Adrenal gland (tissue), 19 donors: ENCODE data around the gene PRAMEF18. TPM values are rescaled to one million over a fixed set of nuclear protein-coding genes. Genes with fewer than 3 reads are reported as not detected.
"Not testable (repeated sequence)": the region's sequence is repeated elsewhere in the genome, so short reads cannot be mapped to it uniquely, and the experiment has no call there.

Source experiments
- DNase-seq, 7 donors: peaks; one replicate each; pipeline ENCODE4 v3.0.0-alpha.2; 2019 to 2020
- H3K27ac ChIP-seq, 5 donors: fragments of 200-600 bp; sonication (generic) in 4 of 5; 1 replicate in 3 of 5; 2 replicates in 2 of 5; pipeline versions ENCODE4 v1.5.1 to v1.8.0; 2016 to 2020; ENCODE audit warnings: mild to moderate bottlenecking in 1 of 5
- H3K27me3 ChIP-seq: fragments of 200-600 bp; 2 replicates; pipeline ENCODE4 v1.8.0; 2021
- H3K36me3 ChIP-seq, 2 donors: fragments of 200-600 bp; replicated peaks in 1 of 2; 1 replicate in 1 of 2; 2 replicates in 1 of 2; pipeline versions ENCODE4 v1.5.1 to v1.8.0; 2018 to 2022
- H3K4me1 ChIP-seq, 2 donors: fragments of 200-600 bp; replicated peaks in 1 of 2; 1 replicate in 1 of 2; 2 replicates in 1 of 2; pipeline versions ENCODE4 v1.5.1 to v1.8.0; 2018 to 2021
- H3K4me3 ChIP-seq, 4 donors: fragments of 200-600 bp; sonication (generic) in 3 of 4; one replicate each; pipeline ENCODE4 v1.5.1; 2016 to 2018
- H3K9me3 ChIP-seq, 3 donors: fragments of 200-600 bp; sonication (generic) in 1 of 3; replicated peaks in 1 of 3; 1 replicate in 2 of 3; 2 replicates in 1 of 3; pipeline versions ENCODE4 v1.5.1 to v1.8.0; 2016 to 2021
- WGBS, 4 donors: extraction: QIAGEN DNeasy Blood & Tissue Kit in 2 of 4; methylation state at CpG; one replicate each; pipeline versions ENCODE4 v1.1.5 to v1.1.7; 2013 to 2017; 5-methylcytosine and 5-hydroxymethylcytosine counted together
- intact Hi-C, 2 donors: fragments of 100-400 bp; cut with DNase I; formaldehyde crosslinking; loops; one replicate each; pipeline versions ENCODE4 v1.14.1 to v1.15.0; 2022 to 2023
- long read RNA-seq, 10 donors: library from polyadenylated mRNA in 3 of 10; unstranded in 2 of 10; stranded (forward) in 1 of 10; transcript quantifications; one replicate each; pipeline ENCODE4 v2.0.0 and lab custom pipeline, GENCODE V29; 2021 to 2026
- polyA plus RNA-seq, 3 donors: library from polyadenylated mRNA; stranded (reverse); fragments of 200-250 nt in 2 of 3; fragments of 350-450 nt in 1 of 3; fragmentation: Illumina TruSeq in 1 of 3; extraction: RNeasy Lipid Tissue Mini Kit (QIAGEN cat#74804) in 1 of 3; gene quantifications; one replicate each; pipeline ENCODE4 v1.2.3, GENCODE V29; 2013 to 2014
- total RNA-seq, 9 donors: library from RNA; depleted of rRNA in 4 of 9; stranded (reverse); fragments of >200 nt in 4 of 9; fragments of 120-200 nt in 1 of 9; fragmentation: NEBNext Ultra II Directional in 1 of 9; extraction: Animal tissue kit (Norgen Biotek cat#: 25700) in 1 of 9; gene quantifications; one replicate each; pipeline versions ENCODE4 v1.1.0 to v1.2.4, GENCODE V29; 2013 to 2023
- donor health status: healthy with polysubstance abuse.
- donor health status: Bipolar disorder and iron deficiency.
- donor health status: DM: yes; HTN: yes; CAD: no.
- donor health status: DM: no; HTN: no; CAD: no.
- donor health status: DM: no; HTN: no; CAD: no.
- donor health status: DM: yes; HTN: yes; CAD: no.

PRAMEF18 gene, protein sequence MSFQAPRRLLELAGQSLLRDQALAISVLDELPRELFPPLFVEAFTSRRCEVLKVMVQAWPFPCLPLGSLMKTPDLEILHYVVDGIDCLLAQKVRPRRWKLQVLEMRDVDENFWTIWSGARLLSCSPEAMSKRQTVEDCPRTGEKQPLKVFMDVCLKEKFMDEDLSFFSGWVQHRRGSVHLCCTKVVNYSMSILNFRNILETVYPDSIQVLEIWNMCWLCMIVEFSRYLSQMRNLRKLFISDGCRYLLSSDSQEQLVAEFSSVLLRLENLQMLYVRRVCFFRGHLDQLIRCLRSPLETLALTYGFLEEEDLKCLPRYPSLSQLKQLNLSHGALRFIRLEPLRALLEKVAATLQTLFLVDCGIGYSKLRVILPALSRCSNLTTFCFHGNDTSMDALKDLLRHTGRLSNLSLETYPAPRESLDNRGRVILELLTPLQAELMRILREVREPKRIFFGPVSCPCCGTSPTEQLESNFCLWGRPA
- total RNA-seq (not detected), polyA plus RNA-seq (not detected)
- long read RNA-seq, donor 1, result 0 reads
- long read RNA-seq, donor 2, result 0 reads
- long read RNA-seq, donor 3, result 0 reads
- long read RNA-seq, donor 4, result 0 reads
- long read RNA-seq, donor 5, result 0 reads
- long read RNA-seq, donor 6, result 0 reads
- long read RNA-seq, donor 7, result 0 reads
- long read RNA-seq, donor 8, result 0 reads
- long read RNA-seq, donor 9, result 0 reads
- long read RNA-seq, donor 10, result 0 reads

DNA sequence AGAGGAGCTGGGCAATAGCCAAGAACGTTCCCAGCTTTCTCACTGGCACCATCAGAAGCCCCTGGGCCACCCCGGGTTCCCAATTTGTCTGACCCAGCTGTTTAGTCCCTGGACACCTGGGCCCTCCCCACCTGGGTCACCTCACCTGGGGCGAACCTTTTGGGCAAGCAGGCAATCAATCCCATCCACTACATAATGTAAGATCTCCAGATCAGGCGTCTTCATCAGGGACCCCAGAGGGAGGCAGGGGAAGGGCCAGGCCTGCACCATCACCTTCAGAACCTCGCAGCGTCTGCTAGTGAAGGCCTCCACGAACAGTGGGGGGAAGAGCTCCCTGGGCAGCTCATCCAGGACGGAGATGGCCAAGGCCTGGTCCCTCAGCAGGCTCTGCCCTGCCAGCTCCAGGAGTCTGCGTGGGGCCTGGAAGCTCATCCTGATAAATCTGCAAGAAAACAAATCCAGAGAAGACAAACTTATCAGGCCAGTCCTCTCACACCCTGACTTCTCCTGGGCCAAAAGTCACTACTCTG, at the start of gene PRAMEF18:
Gene PRAMEF18, minus strand, starts transcription at position 480 of the 530 bp plus-strand sequence. Its CDS starts 48 bp downstream, at position 432.
- H3K4me3 ChIP-seq, H3K27me3 ChIP-seq, intact Hi-C loops, DNase-seq, H3K9me3 ChIP-seq, H3K36me3 ChIP-seq, H3K27ac ChIP-seq, H3K4me1 ChIP-seq: not testable (repeated sequence)
- WGBS, 4 donors, result 73 to 82% (median 81%) methylated on average over 7 to 9 of the region's 9 CpGs

DNA sequence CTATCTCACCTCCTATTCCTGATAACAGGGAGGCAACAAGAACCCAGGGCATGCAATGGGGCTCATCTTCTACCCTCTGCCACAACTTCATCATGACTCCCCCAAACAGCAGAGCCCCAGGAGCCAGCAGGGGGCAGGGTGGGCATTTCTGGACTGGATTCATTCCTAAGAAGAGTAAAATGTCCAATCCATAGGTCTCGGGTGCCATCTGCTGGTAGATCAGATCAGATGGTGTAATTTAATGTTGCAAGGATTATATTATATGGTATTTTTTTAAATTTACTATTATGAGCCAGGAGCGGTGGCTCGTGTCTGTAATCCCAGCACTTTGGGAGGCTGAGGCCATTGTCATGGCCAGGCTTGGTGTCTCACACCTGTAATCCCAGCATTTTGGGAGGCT, 39.2 kb upstream of the PRAMEF18 start:
- H3K9me3 ChIP-seq, H3K27me3 ChIP-seq, H3K27ac ChIP-seq, intact Hi-C loops, H3K4me3 ChIP-seq, DNase-seq, H3K36me3 ChIP-seq, H3K4me1 ChIP-seq: not testable (repeated sequence)
- WGBS, 4 donors, result 27 to 30% methylated on average over 2 of the region's 3 CpGs; no CpG with 5 or more reads in 2 of the 4 donors

DNA sequence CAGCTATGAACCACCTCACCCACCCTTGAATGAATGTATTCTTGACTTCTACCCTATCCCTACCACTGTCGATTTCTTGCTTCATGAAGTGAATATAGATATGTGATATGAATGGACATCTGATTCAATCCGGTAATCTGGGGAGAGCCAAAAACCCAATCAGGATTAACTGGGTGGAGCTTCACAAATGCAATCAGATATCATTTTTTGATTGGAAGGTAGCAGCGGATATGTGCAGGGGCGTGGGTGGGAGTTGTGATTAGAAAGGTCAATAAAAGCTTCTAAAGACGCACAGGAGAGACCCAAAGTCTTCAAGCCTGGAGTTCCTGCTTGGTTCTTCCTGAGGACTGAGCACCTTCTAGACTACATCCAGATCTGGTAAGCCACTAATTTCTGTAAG, 27.9 kb upstream of the PRAMEF18 start, which contains the start of gene PRAMEF5:
Gene PRAMEF5, plus strand, starts transcription at position 301 of the 400 bp plus-strand sequence. CDS start 5,071 bp downstream, outside the sequence.
- H3K4me3 ChIP-seq, H3K9me3 ChIP-seq, intact Hi-C loops, H3K27ac ChIP-seq, DNase-seq, H3K27me3 ChIP-seq, H3K4me1 ChIP-seq, H3K36me3 ChIP-seq: not testable (repeated sequence)
- 85 to 94% (median 89%) methylated on average over 2 of the region's 5 CpGs for WGBS, 4 donors

DNA sequence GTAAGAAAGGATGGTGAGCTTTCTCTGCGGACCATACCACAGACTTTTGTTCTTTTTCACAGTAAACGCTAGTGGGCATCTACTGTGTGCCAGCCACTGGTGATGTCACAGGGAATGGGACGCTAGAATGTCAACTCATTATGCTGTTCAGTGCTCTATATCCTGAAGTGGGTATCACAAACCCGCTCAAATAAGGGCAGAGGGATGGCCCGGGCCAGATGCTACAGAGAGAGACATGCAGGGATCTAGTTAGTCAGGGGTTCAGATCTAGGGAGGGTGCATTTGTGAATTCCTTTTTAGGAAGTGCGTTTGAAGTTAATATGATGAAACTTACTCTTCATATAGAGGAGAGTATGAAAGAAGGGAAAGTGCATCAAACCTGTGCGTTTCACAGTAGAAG, 21.2 kb upstream of the PRAMEF18 start:
- H3K9me3 ChIP-seq, DNase-seq, H3K27ac ChIP-seq, H3K4me3 ChIP-seq, H3K4me1 ChIP-seq, H3K27me3 ChIP-seq, H3K36me3 ChIP-seq, intact Hi-C loops: not testable (repeated sequence)
- WGBS, 4 donors, result 73 to 79% (median 76%) methylated on average over 6 to 7 of the region's 7 CpGs

DNA sequence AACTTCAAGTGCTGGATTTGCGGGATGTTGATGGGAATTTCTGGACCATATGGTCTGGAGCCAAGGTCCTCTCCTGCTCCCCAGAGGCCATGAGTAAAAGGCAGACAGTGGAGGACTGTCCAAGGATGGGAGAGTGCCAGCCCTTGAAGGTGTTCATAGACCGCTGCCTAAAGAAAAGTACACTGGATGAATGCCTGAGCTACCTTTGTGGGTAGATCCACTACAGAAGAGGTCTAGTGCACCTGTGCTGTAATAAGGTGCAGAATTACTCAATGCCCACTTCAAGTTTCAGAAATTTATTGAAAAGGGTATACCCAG, 20.6 kb upstream of the PRAMEF18 start:
- intact Hi-C loops, result not testable (repeated sequence)

DNA sequence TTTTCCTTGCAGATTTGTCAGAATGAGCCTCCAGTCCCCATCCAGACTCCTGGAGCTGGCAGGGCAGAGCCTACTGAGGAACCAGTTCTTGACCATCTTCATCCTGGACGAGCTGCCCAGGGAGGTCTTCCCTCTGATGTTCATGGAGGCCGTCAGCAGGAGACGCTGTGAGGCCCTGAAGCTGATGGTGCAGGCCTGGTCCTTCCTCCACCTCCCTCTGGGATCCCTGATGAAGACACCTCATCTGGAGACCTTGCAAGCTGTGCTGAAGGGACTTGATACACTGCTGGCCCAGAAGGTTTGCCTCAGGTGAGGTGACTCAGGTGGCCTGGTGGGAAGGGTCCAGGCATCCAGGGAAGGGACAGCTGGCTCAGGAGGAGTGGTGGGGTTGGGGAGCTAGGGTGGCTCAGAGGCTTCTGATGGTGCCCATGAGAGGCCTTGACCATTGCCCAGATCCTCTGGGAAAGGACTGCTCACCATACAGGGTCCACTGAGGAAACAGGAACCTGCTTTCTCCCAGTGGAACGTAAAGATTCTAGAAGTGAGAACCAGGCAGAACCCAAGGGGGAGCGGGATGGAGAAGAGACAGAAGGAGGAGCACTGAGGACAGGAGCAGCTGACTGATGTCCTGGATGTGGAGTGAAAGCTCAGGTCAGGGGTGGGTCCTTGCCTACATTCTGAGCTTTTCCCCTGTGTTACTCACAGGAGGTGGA, 20.0 kb upstream of the PRAMEF18 start:
- DNase-seq, result peak in 1 of 7 donors; percentile 4
- H3K4me3 ChIP-seq, intact Hi-C loops, H3K27me3 ChIP-seq, H3K9me3 ChIP-seq, H3K36me3 ChIP-seq, H3K4me1 ChIP-seq, H3K27ac ChIP-seq: not testable (repeated sequence)
- 75 to 86% (median 79%) methylated on average over 5 of the region's 5 CpGs for WGBS, 4 donors

More for the DNA sequence above, 20.6 kb upstream of the PRAMEF18 start:
- H3K4me1 ChIP-seq, H3K36me3 ChIP-seq, H3K27ac ChIP-seq, H3K9me3 ChIP-seq, H3K4me3 ChIP-seq, H3K27me3 ChIP-seq: not testable (repeated sequence)
- WGBS, 4 donors, result 76 to 88% (median 83%) methylated on average over 2 of the region's 2 CpGs
- peak in 1 of 7 donors; percentile 4 for DNase-seq

DNA sequence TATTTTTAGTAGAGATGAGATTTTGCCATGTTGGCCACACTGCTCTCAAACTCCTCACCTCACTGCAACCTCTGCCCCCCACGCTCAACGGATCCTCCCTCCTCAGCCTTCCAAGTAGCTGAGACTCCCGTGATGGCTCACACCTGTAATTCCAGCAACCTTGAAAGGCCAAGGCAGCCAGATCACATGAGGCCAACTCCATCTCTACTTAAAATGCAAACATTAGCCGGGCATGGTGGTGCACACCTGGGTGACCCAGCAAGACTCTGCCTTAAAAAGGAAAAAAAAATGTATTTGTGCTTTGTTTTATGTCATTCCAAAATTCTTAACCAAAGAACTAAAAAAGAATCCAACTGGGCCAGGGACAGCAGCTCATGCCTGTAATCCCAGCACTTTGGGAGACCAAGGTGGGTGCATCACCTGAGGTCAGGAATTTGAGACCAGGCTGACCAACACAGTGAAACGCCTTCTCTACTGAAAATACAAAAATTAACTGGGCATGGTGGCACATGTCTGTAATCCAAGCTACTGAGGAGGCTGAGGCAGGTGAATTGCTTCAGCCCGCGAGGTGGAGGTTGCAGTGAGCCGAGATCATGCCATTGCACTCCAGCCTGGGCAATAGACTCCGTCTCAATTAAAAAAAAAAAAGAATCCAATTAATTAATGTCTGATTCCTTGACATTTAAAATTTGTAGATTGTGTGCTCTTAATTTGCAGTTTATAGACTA, 17.7 kb upstream of the PRAMEF18 start:
- intact Hi-C loops, H3K4me3 ChIP-seq, H3K27me3 ChIP-seq, H3K36me3 ChIP-seq, DNase-seq, H3K4me1 ChIP-seq, H3K27ac ChIP-seq, H3K9me3 ChIP-seq: not testable (repeated sequence)
- 78 to 90% (median 83%) methylated on average over 9 of the region's 9 CpGs for WGBS, 4 donors

DNA sequence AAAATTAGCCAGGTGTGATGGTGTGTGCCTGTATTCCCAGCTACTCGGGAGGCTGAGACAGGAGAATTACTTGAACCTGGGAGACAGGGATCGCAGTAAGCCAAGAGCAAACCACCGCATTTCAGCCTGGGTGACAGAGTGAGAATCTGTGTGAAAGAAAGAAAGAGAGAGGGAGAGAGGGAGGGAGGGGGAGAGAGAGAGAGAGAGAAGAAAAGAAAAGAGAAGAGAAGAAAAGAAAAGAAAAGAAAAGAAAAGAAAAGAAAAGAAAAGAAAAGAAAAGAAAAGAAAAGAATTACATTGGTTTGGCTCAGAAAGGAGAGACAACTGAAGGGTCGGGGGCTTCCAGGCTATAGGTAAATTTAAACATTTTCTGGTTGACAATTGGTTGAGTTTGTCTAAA, 13.7 kb upstream of the PRAMEF18 start:
- H3K36me3 ChIP-seq, H3K4me3 ChIP-seq, H3K27me3 ChIP-seq, H3K27ac ChIP-seq, intact Hi-C loops, DNase-seq, H3K9me3 ChIP-seq, H3K4me1 ChIP-seq: not testable (repeated sequence)
- 81 to 91% (median 83%) methylated on average over 4 of the region's 4 CpGs for WGBS, 4 donors

DNA sequence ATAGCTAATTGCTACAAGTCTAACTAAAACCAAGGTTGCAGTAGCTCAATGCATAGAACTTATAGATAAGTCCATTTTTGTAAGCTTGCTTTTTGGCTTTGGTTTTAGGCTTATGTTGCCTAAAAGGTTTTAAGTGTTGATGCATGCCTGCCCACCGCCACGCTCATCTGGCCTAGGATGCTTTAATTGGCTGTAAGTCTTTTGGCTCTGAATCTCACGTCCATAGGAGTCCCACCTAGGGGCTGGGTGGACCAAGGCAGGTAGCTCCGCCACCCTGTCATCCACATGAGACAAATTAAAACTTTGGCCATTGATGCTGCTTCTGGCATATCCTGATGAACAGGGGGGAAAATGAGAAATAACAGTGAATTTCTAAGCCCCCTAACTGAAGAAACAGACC, 11.6 kb upstream of the PRAMEF18 start:
- WGBS, 4 donors, result 61 to 85% (median 76%) methylated on average over 2 to 4 of the region's 4 CpGs
- DNase-seq, H3K9me3 ChIP-seq, H3K27ac ChIP-seq, intact Hi-C loops, H3K36me3 ChIP-seq, H3K4me3 ChIP-seq, H3K4me1 ChIP-seq, H3K27me3 ChIP-seq: not testable (repeated sequence)

DNA sequence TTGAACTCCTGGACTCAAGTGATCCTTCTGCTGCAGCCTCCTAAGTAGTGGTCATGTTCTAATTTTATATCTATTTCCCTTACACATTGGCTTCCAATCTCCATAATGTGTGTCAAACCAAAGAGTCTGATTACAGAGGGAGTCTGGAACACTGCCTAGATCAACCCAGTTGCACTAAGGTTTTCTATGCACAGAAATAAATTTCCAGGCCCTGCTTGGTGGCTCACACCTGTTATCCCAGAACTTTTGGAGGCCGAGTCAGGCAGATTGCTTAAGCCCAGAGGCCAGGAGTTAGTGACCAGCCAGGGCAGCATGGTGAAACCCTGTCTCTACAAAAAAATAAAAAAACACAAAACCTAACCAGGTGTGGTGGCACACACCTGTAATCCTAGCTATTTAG, 8.1 kb upstream of the PRAMEF18 start:
- WGBS, 4 donors, result 38 to 65% (median 53%) methylated on average over 1 of the region's 1 CpG
- H3K27ac ChIP-seq, intact Hi-C loops, H3K9me3 ChIP-seq, H3K27me3 ChIP-seq, DNase-seq, H3K4me3 ChIP-seq, H3K4me1 ChIP-seq, H3K36me3 ChIP-seq: not testable (repeated sequence)
